PC-3 (cell line): ENCODE measurements around the gene FGFR2. TPM values are rescaled to one million over a fixed set of nuclear protein-coding genes. Genes with fewer than 3 reads are reported as not detected.

Experiments
- ATAC-seq: fragments of 200-7000 bp; cut with Tn5 transposase; 2 replicates; pipeline ENCODE4 v1.9.1; 2020; ENCODE audit warnings: mild to moderate bottlenecking, moderate library complexity
- BruUV-seq: library from RNA; stranded (reverse); fragments of 400-500 nt; replicated peaks from 2 replicates; lab custom pipeline; 2021; lab: Mats Ljungman, UMichigan
- CTCF ChIA-PET: fragments of 300-600 bp; sonication (Branson Sonifier 250); formaldehyde crosslinking; loops from one replicate; lab custom pipeline; 2022; ENCODE audit warnings: antibody characterized with exemption; lab: Charles Lee
- POLR2A ChIA-PET: fragments of 300-600 bp; sonication (Branson Sonifier 250); formaldehyde crosslinking; loops from one replicate; lab custom pipeline; 2022; ENCODE audit warnings: antibody characterized with exemption; ENCODE audit not compliant: unreplicated experiment; lab: Charles Lee
- DNase-seq: peaks from one replicate; pipeline ENCODE4 v3.0.0-alpha.2; 2015
- H2AFZ ChIP-seq: fragments of 300-600 bp; sonication (generic); 2 replicates; pipeline ENCODE4 v1.6.0; 2016; ENCODE audit warnings: antibody characterized with exemption, low read length
- H3F3A ChIP-seq: fragments of 300-600 bp; sonication (generic); one replicate; pipeline ENCODE4 v1.6.0; 2017; ENCODE audit warnings: antibody characterized with exemption, low read length, control low read depth, mild to moderate bottlenecking; ENCODE audit not compliant: unreplicated experiment
- H3K27ac ChIP-seq: fragments of 300-600 bp; sonication (generic); 2 replicates; pipeline ENCODE4 v1.5.1; 2016; ENCODE audit warnings: mild to moderate bottlenecking, low read length
- H3K27me3 ChIP-seq: fragments of 300-600 bp; sonication (generic); 2 replicates; pipeline ENCODE4 v1.6.1; 2016; ENCODE audit warnings: low read length, mixed read lengths
- H3K36me3 ChIP-seq: fragments of 300-600 bp; sonication (generic); 2 replicates; pipeline ENCODE4 v1.6.1; 2016; ENCODE audit warnings: low read depth, mixed run types, low read length, mixed read lengths
- H3K4me1 ChIP-seq: fragments of 300-600 bp; sonication (generic); 2 replicates; pipeline ENCODE4 v1.5.1; 2016; ENCODE audit warnings: low read length; ENCODE audit not compliant: insufficient read depth
- H3K4me2 ChIP-seq: fragments of 300-600 bp; sonication (generic); 2 replicates; pipeline ENCODE4 v1.6.0; 2016; ENCODE audit warnings: low read length
- H3K4me3 ChIP-seq: fragments of 300-600 bp; sonication (generic); 2 replicates; pipeline ENCODE4 v1.5.1; 2016; ENCODE audit warnings: mild to moderate bottlenecking, low read length, mixed read lengths
- H3K79me2 ChIP-seq: fragments of 300-600 bp; sonication (generic); 2 replicates; pipeline ENCODE4 v1.6.1; 2017; ENCODE audit warnings: low read length, mixed read lengths
- H3K9ac ChIP-seq: fragments of 300-600 bp; sonication (generic); 2 replicates; pipeline ENCODE4 v1.6.0; 2016; ENCODE audit warnings: mild to moderate bottlenecking, low read length
- H3K9me2 ChIP-seq: fragments of 300-600 bp; sonication (generic); replicated peaks from 2 replicates; pipeline ENCODE4 v1.6.1; 2016; ENCODE audit warnings: mixed run types, low read length, mixed read lengths
- H3K9me3 ChIP-seq: fragments of 300-600 bp; sonication (generic); 2 replicates; pipeline ENCODE4 v1.6.1; 2016; ENCODE audit warnings: low read length, mixed read lengths
- H4K20me1 ChIP-seq: fragments of 300-600 bp; sonication (generic); 2 replicates; pipeline ENCODE4 v1.6.1; 2016; ENCODE audit warnings: low read length, mixed read lengths
- EZH2 ChIP-seq: fragments of 300-600 bp; sonication (generic); IDR thresholded peaks from one replicate; pipeline ENCODE4 v1.6.1; 2017; ENCODE audit warnings: antibody characterized with exemption, mild to moderate bottlenecking, low read length; ENCODE audit not compliant: unreplicated experiment
- EZH2phosphoT487 ChIP-seq: fragments of 300-600 bp; sonication (generic); IDR thresholded peaks from 2 replicates; pipeline ENCODE4 v1.6.1; 2018; ENCODE audit warnings: mild to moderate bottlenecking, antibody characterized with exemption, low read length, borderline replicate concordance
- intact Hi-C: fragments of 100-400 bp; cut with micrococcal nuclease; formaldehyde crosslinking; loops from 2 replicates; pipeline ENCODE4 v1.9.0; 2023
- total RNA-seq: library from RNA; depleted of rRNA; stranded (reverse); fragments of >200 nt; gene quantifications from 2 replicates; pipeline ENCODE4 v1.2.3, GENCODE V29; 2014
- TF ChIP-seq, protein P1 (sequence below): fragments of 300-600 bp; sonication (generic); conservative IDR thresholded peaks from 2 replicates; pipeline ENCODE4 v1.5.1; 2017; ENCODE audit warnings: antibody characterized with exemption, low read depth, mild to moderate bottlenecking, low read length

FGFR2 gene
- total RNA-seq, 1 experiment from 2014 or later = 0.36 TPM

DNA sequence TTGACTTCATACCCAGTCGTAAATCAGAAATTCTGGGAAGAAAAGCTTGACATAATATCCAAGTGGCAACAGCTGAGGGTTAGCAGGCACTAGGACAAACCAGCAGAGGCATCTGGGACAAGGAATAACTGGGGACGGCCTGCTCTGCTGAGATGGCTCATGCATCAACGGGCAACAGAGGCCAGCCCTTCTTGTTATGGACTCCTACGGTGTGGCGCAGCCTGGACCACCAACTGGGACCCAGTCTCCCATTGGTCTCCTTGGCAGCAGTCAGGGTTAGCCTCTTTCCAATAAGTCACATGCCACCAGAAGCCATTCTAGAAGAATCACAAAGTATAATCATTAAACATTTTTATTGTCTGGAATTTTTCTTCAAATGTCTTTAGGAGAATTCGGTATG, 15.0 kb downstream of the FGFR2 start:
- Histone ChIP-seq H3K9me3 (no peaks in the 10 kb centered on the region), H3K9me2 (no peaks in the 10 kb centered on the region), H3K27ac (no peak overlapping the region), H3K79me2 (no peaks in the 10 kb centered on the region), H3K4me1 (peaks cover 12% of the 10 kb centered on the region), H2AFZ (no peak overlapping the region), H3F3A (no peaks in the 10 kb centered on the region), H3K4me2 (no peak overlapping the region), H3K4me3 (no peak overlapping the region), H3K9ac (no peak overlapping the region), H3K36me3 (no peaks in the 10 kb centered on the region), H4K20me1 (no peaks in the 10 kb centered on the region), H3K27me3 (no peaks in the 10 kb centered on the region)
- ChIA-PET CTCF (no interaction called here), POLR2A (no interaction called here)
- TF ChIP-seq, protein P1, sequence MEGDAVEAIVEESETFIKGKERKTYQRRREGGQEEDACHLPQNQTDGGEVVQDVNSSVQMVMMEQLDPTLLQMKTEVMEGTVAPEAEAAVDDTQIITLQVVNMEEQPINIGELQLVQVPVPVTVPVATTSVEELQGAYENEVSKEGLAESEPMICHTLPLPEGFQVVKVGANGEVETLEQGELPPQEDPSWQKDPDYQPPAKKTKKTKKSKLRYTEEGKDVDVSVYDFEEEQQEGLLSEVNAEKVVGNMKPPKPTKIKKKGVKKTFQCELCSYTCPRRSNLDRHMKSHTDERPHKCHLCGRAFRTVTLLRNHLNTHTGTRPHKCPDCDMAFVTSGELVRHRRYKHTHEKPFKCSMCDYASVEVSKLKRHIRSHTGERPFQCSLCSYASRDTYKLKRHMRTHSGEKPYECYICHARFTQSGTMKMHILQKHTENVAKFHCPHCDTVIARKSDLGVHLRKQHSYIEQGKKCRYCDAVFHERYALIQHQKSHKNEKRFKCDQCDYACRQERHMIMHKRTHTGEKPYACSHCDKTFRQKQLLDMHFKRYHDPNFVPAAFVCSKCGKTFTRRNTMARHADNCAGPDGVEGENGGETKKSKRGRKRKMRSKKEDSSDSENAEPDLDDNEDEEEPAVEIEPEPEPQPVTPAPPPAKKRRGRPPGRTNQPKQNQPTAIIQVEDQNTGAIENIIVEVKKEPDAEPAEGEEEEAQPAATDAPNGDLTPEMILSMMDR = no peak
- no peak for TF ChIP-seq EZH2
- TF ChIP-seq EZH2phosphoT487 = no peak
- ATAC-seq = no peak
- no peak for DNase-seq
- BruUV-seq = no TSS peak
- intact Hi-C loops = no loop called here

DNA sequence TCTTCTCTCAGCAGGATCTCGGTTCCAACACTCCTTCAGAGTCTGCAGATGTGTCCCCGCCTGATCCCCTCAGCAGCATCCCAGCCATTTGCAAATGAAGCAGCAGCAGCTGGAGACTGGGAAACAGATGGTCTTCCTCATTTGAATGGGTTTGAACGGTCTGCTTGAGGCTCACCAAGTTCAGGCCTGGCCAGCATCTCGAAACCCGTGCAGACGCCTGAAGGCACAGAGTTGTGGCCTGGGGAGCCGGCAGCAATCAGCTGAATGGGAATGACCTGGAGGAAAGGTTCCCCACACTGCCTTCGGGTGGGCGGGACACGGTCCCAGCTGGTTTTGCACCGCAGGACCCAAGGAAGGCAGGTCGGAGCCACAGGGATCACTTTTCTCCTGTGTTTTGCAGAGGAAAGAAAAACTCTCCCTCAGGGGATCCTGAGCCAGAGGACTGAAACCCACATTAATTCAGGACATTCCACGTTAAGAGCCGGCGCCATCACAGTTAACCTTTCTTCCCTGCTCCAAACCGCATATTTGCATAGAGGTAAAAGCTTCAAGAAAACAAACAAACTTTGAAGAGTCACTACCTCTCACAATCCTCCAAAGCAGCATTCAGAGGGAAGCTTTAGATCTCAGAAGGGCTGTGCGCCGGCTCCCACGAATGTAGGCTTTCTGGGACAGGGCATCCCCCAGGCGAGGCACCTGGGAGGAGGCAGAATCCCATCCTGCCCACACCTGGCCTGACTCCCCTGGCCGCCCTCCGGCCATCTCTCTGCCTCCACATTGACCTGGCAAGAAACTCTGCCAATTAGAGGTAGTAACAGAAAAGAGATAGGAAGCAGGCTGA, 17.7 kb downstream of the FGFR2 start:
- peaks cover 12% of the 10 kb centered on the region for H3K4me1 ChIP-seq
- peak; percentile 31 for DNase-seq
- H3K9ac ChIP-seq = no peak overlapping the region
- no peaks in the 10 kb centered on the region for H3K27me3 ChIP-seq
- H4K20me1 ChIP-seq = no peaks in the 10 kb centered on the region
- no peaks in the 10 kb centered on the region for H3K79me2 ChIP-seq
- H3K9me2 ChIP-seq = no peaks in the 10 kb centered on the region
- intact Hi-C loops = no loop called here
- ChIA-PET POLR2A (no interaction called here), CTCF (no interaction called here)
- ATAC-seq = no peak
- H2AFZ ChIP-seq = no peak overlapping the region
- H3K4me3 ChIP-seq = no peak overlapping the region
- no peak overlapping the region for H3K27ac ChIP-seq
- peak overlapping the region; percentile 22; the same call in 1 of the 2 replicates for H3K4me2 ChIP-seq
- no peaks in the 10 kb centered on the region for H3K36me3 ChIP-seq
- H3K9me3 ChIP-seq = no peaks in the 10 kb centered on the region
- H3F3A ChIP-seq = no peaks in the 10 kb centered on the region
- no TSS peak for BruUV-seq
- TF ChIP-seq EZH2phosphoT487 (no peak), EZH2 (no peak)
- TF ChIP-seq, protein P1 = no peak

DNA sequence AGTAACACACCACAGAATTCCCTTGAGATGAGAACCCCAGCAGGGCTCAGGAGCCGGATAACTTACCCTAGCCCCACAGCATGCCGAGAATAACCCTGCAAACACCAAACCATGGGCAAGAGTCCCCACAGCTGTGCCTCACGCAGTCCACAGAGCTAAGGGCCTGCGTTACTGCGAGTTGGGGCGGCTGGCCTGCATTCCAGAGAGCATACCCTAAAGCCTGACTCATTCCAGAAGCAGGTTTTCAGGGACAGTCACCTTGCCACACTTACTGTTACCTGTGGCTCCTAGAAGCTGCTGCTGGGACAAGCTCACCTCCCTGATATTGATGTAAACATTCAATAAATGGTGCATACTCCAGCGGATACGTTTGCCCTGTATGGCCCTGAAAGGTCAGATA, 18.6 kb downstream of the FGFR2 start:
- BruUV-seq = no TSS peak
- ATAC-seq (peak; percentile 37; the same call in 1 of the 2 replicates), DNase-seq (peak; percentile 60)
- Histone ChIP-seq H2AFZ (no peak overlapping the region), H3K9ac (no peak overlapping the region), H3K9me3 (no peaks in the 10 kb centered on the region), H3F3A (no peaks in the 10 kb centered on the region), H3K36me3 (no peaks in the 10 kb centered on the region), H3K4me2 (no peak overlapping the region), H3K4me3 (no peak overlapping the region), H3K9me2 (no peaks in the 10 kb centered on the region), H3K79me2 (no peaks in the 10 kb centered on the region), H3K27ac (no peak overlapping the region), H4K20me1 (no peaks in the 10 kb centered on the region), H3K4me1 (peaks cover 12% of the 10 kb centered on the region), H3K27me3 (no peaks in the 10 kb centered on the region; the same call in 1 of the 2 replicates)
- CTCF ChIA-PET = no interaction called here
- intact Hi-C loops = no loop called here
- POLR2A ChIA-PET = no interaction called here
- TF ChIP-seq, protein P1 = no peak
- TF ChIP-seq EZH2phosphoT487 = no peak
